ENCODE results near the gene TNFRSF8.

The TNFRSF8 gene

GRCh38 chr1:12177156-12177998, 114.3 kb downstream of the TNFRSF8 start:
- peak; percentile 41 for DNase-seq

- peak; percentile 94 for DNase-seq
Measured at GRCh38 chr1:12177999-12178441, 114.9 kb downstream of the TNFRSF8 start.

- no peak for DNase-seq
Measured at GRCh38 chr1:12178511-12178910, 115.4 kb downstream of the TNFRSF8 start.

- DNase-seq: peak; percentile 14
Measured at GRCh38 chr1:12179111-12179519, 116.0 kb downstream of the TNFRSF8 start.

- DNase-seq: no peak
Measured at GRCh38 chr1:12179676-12180075, 116.6 kb downstream of the TNFRSF8 start.

GRCh38 chr1:12180315-12180714, 117.2 kb downstream of the TNFRSF8 start:
- DNase-seq: peak; percentile 94

GRCh38 chr1:12180903-12181302, 117.8 kb downstream of the TNFRSF8 start:
- no peak for DNase-seq

GRCh38 chr1:12181568-12181967, 118.5 kb downstream of the TNFRSF8 start:
- no peak for DNase-seq

- DNase-seq: no peak
Measured at GRCh38 chr1:12182410-12182984, 119.4 kb downstream of the TNFRSF8 start.

- DNase-seq: no peak
Measured at GRCh38 chr1:12183095-12183794, 120.1 kb downstream of the TNFRSF8 start.

- peak; percentile 98 for DNase-seq
Measured at GRCh38 chr1:12184008-12184681, 121.0 kb downstream of the TNFRSF8 start.

- DNase-seq: peak; percentile 46
Measured at GRCh38 chr1:12185036-12185917, 122.2 kb downstream of the TNFRSF8 start.

- DNase-seq: no peak
Measured at GRCh38 chr1:12185918-12186678, 123.0 kb downstream of the TNFRSF8 start.

GRCh38 chr1:12186679-12186985, 123.5 kb downstream of the TNFRSF8 start:
- DNase-seq: peak; percentile 37

- DNase-seq: no peak
Measured at GRCh38 chr1:12188115-12188514, 125.0 kb downstream of the TNFRSF8 start.

- DNase-seq: no peak
Measured at GRCh38 chr1:12188657-12189327, 125.7 kb downstream of the TNFRSF8 start.

GRCh38 chr1:12189328-12189682, 126.2 kb downstream of the TNFRSF8 start:
- DNase-seq: no peak

- no peak for DNase-seq
Measured at GRCh38 chr1:12191242-12192032, 128.3 kb downstream of the TNFRSF8 start.
